Activated naive CD8-positive, alpha-beta T cell treated with anti-CD3 and anti-CD28 coated beads, Interleukin-2, amount 50 U/mL, for 24 hours (primary cell): Measurements from ENCODE around the gene GRM5.
A peak's percentile ranks its signal among the peaks of the same experiment; 100 is the strongest.
"Not testable (repeated sequence)": the region's sequence is repeated elsewhere in the genome, so short reads cannot be mapped to it uniquely, and the experiment has no call there.

Experiments
- ATAC-seq: fragments of 150-1000 bp; cut with Tn5 transposase; one replicate; pipeline ENCODE4 v1.10.0; 2021
- DNase-seq: peaks from one replicate; pipeline ENCODE4 v3.0.0; 2021
- H3K27ac Mint-ChIP-seq: one replicate; pipeline ENCODE4 v1.8.0; 2021; ENCODE audit warnings: mild to moderate bottlenecking, mixed read lengths
- H3K27me3 Mint-ChIP-seq: one replicate; pipeline ENCODE4 v1.8.0; 2021; ENCODE audit warnings: mixed read lengths
- H3K36me3 Mint-ChIP-seq: one replicate; pipeline ENCODE4 v1.8.0; 2021; ENCODE audit warnings: low read depth, mixed read lengths
- H3K4me1 Mint-ChIP-seq: one replicate; pipeline ENCODE4 v1.8.0; 2021; ENCODE audit warnings: mixed read lengths
- H3K4me3 Mint-ChIP-seq: one replicate; pipeline ENCODE4 v1.8.0; 2021; ENCODE audit warnings: mild to moderate bottlenecking, moderate library complexity, mixed read lengths
- H3K9me3 Mint-ChIP-seq: one replicate; pipeline ENCODE4 v1.8.0; 2021; ENCODE audit warnings: mixed read lengths

The GRM5 gene

GRCh38 chr11:88489030-88489429 lies 576.8 kb downstream of the GRM5 start:
- Mint-ChIP-seq H3K9me3 (no peaks in the 10 kb centered on the region), H3K27ac (no peak overlapping the region), H3K36me3 (no peaks in the 10 kb centered on the region), H3K4me1 (peaks cover 16% of the 10 kb centered on the region), H3K4me3 (no peak overlapping the region), H3K27me3 (peaks cover 2% of the 10 kb centered on the region)
- ATAC-seq (no peak), DNase-seq (no peak)

DNA sequence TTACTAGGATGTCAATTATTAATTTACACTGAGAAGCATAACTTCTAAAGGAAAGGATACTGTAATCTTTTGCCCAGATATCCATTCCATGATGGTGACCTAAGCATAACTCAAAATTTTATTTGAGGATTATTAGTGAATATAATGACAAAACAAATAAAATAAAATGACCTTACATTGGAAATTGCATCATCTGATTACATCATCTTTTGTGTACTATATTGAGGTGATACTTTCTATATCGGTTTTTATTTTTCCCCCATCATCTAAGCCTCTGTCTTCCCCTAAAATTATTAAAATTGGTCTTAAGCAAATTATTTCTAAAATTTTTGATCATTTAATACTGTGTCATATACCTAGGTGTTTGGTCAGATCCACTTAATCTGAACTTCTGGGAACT lies 578.1 kb downstream of the GRM5 start:
- Mint-ChIP-seq H3K27me3 (peaks cover 2% of the 10 kb centered on the region), H3K36me3 (no peaks in the 10 kb centered on the region), H3K27ac (no peak overlapping the region), H3K4me1 (peaks cover 16% of the 10 kb centered on the region), H3K4me3 (no peak overlapping the region), H3K9me3 (no peaks in the 10 kb centered on the region)
- ATAC-seq (no peak), DNase-seq (no peak)

DNA sequence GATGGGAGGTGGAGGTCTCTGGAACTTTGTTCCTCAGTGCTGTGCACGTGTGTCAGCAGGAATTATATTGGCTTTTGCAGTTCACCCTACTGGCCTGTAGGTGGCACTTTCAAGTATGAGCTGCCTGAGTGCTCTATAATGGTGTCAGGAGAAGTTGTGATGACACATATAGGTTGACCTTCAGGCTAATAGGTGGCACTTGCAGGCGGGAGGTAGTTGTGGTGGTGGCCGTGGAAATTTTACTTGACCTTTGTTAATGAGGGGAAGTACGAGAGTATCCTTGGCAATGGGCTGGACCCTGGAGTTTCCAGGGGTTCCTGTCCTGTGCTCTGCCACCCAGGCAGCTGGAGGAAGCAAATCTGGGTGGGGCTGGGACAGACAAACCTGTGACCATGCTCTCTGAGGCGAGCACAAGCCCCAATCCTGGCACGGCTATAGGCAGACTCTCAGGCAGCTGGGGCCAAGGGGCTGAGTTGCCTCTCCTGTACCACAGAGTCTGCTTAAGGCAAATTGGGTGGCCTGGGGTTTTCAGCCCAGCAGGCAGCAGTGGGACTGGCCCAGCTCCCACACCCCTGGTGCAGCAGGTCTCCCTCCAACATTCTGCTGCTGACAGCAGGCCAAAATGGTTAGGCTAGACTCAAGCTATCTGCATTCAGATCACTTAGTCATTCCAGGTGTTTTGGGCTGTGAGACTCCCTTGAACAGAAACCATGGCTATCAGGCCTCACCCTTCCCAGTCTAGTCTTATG lies 580.7 kb downstream of the GRM5 start:
- Mint-ChIP-seq H3K36me3 (no peaks in the 10 kb centered on the region), H3K9me3 (no peaks in the 10 kb centered on the region), H3K27ac (no peak overlapping the region), H3K4me1 (peaks cover 16% of the 10 kb centered on the region), H3K4me3 (no peak overlapping the region), H3K27me3 (peaks cover 2% of the 10 kb centered on the region)
- peak; percentile 40 for DNase-seq
- ATAC-seq, result peak; percentile 91

DNA sequence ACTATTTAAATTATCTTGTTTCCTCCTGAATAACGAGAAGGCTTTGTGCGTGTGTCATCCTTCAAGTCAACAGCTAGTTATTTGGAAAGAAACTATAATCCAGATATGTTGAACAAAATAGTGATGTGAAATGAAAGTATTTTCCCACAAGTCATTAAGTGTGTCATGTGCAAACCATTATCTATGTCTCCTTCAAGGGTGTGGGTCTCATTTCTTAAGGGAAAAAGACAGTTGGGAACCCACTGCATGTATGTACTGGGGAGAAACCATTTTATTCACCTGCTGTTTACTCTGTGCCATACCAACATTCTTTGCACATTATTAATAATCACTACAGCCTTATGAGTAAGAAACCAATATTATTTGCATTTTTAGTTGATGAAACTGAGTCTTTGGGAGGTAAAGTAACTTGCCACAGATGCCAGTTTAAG lies 582.9 kb downstream of the GRM5 start:
- no peaks in the 10 kb centered on the region for H3K27me3 Mint-ChIP-seq

GRCh38 chr11:88480223-88480622 lies 585.6 kb downstream of the GRM5 start:
- no peak for ATAC-seq
- Mint-ChIP-seq H3K4me3 (no peak overlapping the region), H3K9me3 (no peaks in the 10 kb centered on the region), H3K36me3 (no peaks in the 10 kb centered on the region), H3K27ac (no peak overlapping the region), H3K27me3 (no peaks in the 10 kb centered on the region), H3K4me1 (peaks cover 8% of the 10 kb centered on the region)
- DNase-seq, result no peak

More for the DNA sequence above, 582.9 kb downstream of the GRM5 start:
- H3K36me3 Mint-ChIP-seq, result no peaks in the 10 kb centered on the region
- H3K27ac Mint-ChIP-seq, result no peak overlapping the region
- H3K9me3 Mint-ChIP-seq, result no peaks in the 10 kb centered on the region
- H3K4me1 Mint-ChIP-seq, result peaks cover 16% of the 10 kb centered on the region
- no peak overlapping the region for H3K4me3 Mint-ChIP-seq
- ATAC-seq (no peak), DNase-seq (no peak)

DNA sequence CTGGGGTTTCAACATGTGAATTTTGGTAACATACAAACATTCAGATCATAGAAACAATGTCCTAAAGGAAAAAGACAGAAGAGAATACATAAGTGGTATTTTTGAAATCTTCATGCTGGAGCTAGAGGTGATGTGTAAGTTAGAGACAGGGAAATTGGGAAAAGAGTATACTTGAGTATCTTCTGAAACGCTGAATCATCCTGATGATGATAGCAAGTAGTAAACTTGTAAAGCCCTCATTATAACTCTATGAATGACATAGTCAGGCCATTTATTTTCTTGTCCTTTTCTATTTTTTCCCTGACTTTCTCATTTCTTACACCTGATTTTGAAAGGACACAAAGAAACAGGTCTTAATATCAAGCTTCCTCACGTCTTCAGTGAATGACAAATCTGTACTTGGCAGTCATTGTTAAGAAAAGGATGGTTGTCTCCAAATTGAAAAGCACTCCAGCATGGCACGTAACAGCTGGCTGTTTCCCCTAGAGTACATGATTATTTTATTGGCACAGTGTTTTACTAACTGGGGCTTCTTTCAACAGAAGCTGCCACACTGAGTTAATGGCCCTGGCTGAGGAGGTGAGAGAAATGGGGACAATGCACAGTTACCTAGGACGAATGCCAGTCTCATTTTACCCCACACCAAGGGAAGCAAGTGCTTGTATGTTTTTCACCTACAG lies 587.5 kb downstream of the GRM5 start:
- Mint-ChIP-seq H3K4me1 (no peaks in the 10 kb centered on the region), H3K9me3 (no peaks in the 10 kb centered on the region), H3K36me3 (no peaks in the 10 kb centered on the region), H3K27me3 (no peaks in the 10 kb centered on the region), H3K4me3 (no peak overlapping the region), H3K27ac (no peak overlapping the region)
- DNase-seq (no peak), ATAC-seq (no peak)

DNA sequence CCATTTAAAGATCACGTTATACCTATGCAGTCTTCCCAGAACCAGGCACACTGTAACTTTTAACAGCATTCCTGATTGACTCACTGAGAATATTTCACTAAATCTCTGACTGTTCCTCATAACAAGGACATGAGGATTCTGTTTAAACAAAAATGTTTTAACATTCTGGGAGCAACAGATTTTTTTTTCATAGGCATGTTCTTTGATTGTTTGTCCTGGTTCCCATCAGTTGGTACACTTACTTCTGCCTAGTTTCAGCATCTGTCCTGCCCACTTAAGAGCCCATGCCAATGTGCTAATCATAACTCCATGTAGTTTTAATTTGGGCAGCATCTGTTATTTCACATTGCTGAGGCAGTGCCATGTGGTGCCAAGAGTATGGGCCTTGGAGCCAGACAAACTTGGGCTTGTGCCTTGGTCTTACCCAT lies 589.8 kb downstream of the GRM5 start:
- no peaks in the 10 kb centered on the region for H3K4me1 Mint-ChIP-seq
- no peak overlapping the region for H3K4me3 Mint-ChIP-seq

GRCh38 chr11:88474655-88475054 lies 591.1 kb downstream of the GRM5 start:
- no peak for DNase-seq

More for the DNA sequence above, 589.8 kb downstream of the GRM5 start:
- H3K9me3 Mint-ChIP-seq, result no peaks in the 10 kb centered on the region
- H3K27ac Mint-ChIP-seq, result no peak overlapping the region
- H3K36me3 Mint-ChIP-seq, result no peaks in the 10 kb centered on the region
- peaks cover 1% of the 10 kb centered on the region for H3K27me3 Mint-ChIP-seq
- ATAC-seq, result no peak
- DNase-seq, result no peak

DNA sequence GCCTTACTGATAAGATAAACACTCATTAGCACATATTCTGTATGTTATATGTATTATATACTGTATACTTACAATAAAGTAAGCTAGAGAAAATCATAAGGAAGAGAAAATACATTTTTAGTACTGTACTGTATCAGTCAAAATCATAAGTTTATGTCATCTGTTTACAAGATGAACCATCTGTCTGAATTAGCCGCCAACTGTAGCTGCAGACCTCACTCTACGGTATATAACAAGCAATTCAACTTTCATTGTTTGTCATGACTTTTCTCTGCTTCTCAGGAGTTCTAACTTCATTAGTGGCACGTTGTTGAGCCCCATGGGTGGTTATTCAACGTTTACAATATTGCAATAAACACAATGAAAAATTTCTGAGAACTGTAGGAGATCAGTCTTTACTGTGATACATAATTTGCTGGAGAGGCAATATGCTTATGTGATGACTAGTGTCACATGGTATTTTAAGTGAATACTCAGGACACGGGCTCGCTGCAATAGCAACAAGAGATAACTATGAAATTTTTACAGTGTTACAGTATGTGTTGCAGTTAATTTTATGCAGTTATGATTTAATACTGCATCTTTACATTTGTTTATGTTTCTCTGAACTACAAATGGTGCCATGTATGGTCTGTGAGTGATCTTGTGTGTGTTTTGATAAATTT lies 596.1 kb downstream of the GRM5 start:
- no peak overlapping the region for H3K4me3 Mint-ChIP-seq
- no peaks in the 10 kb centered on the region for H3K36me3 Mint-ChIP-seq
- H3K4me1 Mint-ChIP-seq, result no peaks in the 10 kb centered on the region
- no peak for ATAC-seq
- H3K27me3 Mint-ChIP-seq, result peaks cover 4% of the 10 kb centered on the region
- no peak for DNase-seq
- H3K27ac Mint-ChIP-seq, result no peak overlapping the region
- H3K9me3 Mint-ChIP-seq, result peaks cover 4% of the 10 kb centered on the region

More at GRCh38 chr11:88474655-88475054, 591.1 kb downstream of the GRM5 start:
- no peak overlapping the region for H3K27ac Mint-ChIP-seq
- no peaks in the 10 kb centered on the region for H3K4me1 Mint-ChIP-seq
- H3K9me3 Mint-ChIP-seq, result no peaks in the 10 kb centered on the region
- ATAC-seq, result no peak
- no peak overlapping the region for H3K4me3 Mint-ChIP-seq
- no peaks in the 10 kb centered on the region for H3K36me3 Mint-ChIP-seq
- peaks cover 1% of the 10 kb centered on the region for H3K27me3 Mint-ChIP-seq

GRCh38 chr11:88464528-88464927 lies 601.3 kb downstream of the GRM5 start:
- H3K4me1 Mint-ChIP-seq, result no peaks in the 10 kb centered on the region
- DNase-seq (no peak), ATAC-seq (no peak)
- H3K27me3 Mint-ChIP-seq, result peaks cover 2% of the 10 kb centered on the region
- no peaks in the 10 kb centered on the region for H3K36me3 Mint-ChIP-seq
- no peak overlapping the region for H3K4me3 Mint-ChIP-seq
- no peak overlapping the region for H3K27ac Mint-ChIP-seq
- H3K9me3 Mint-ChIP-seq, result peaks cover 12% of the 10 kb centered on the region

DNA sequence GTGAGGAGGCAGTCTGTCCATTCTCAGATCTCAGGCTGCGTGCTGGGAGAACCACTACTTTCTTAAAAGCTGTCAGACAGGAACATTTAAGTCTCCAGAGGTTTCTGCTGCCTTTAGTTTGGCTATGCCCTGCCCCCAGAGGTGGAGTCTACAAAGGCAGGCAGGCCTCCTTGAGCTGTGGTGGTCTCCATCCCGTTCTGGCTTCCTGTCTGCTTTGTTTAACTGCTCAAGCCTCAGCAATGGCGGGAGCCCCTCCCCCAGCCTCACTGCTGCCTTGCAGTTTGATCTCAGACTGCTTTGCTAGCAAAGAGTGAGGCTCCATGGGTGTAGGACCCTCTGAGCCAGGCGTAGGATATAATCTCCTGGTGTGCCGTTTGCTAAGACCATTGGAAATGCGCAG lies 602.5 kb downstream of the GRM5 start:
- not testable (repeated sequence) for H3K27me3 Mint-ChIP-seq, DNase-seq, H3K4me1 Mint-ChIP-seq, H3K4me3 Mint-ChIP-seq, ATAC-seq, H3K27ac Mint-ChIP-seq, H3K36me3 Mint-ChIP-seq
- H3K9me3 Mint-ChIP-seq, result peaks cover 12% of the 10 kb centered on the region

DNA sequence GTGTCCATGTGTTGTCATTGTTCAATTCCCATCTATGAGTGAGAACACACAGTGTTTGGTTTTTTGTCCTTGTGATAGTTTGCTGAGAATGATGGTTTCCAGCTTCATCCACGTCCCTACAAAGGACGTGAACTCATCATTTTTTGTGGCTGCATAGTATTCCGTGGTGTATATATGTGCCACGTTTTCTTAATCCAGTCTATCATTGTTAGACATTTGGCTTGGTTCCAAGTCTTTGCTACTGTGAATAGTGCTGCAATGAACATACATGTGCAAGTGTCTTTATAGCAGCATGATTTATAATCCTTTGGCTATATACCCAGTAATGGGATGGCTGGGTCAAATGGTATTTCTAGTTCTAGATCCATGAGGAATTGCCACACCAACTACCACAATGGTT lies 607.7 kb downstream of the GRM5 start:
- not testable (repeated sequence) for H3K4me1 Mint-ChIP-seq, H3K27ac Mint-ChIP-seq, H3K36me3 Mint-ChIP-seq, H3K4me3 Mint-ChIP-seq, ATAC-seq, DNase-seq, H3K9me3 Mint-ChIP-seq, H3K27me3 Mint-ChIP-seq

- no peak for DNase-seq
- H3K27ac Mint-ChIP-seq, result no peak overlapping the region
- no peak overlapping the region for H3K4me3 Mint-ChIP-seq
- no peak for ATAC-seq
- no peaks in the 10 kb centered on the region for H3K4me1 Mint-ChIP-seq
- H3K36me3 Mint-ChIP-seq, result no peaks in the 10 kb centered on the region
- H3K27me3 Mint-ChIP-seq, result no peaks in the 10 kb centered on the region
- no peaks in the 10 kb centered on the region for H3K9me3 Mint-ChIP-seq
These were observed 609.8 kb downstream of the GRM5 start for GRCh38 chr11:88455974-88456373.

- Mint-ChIP-seq H3K27me3 (no peaks in the 10 kb centered on the region), H3K27ac (no peak overlapping the region)
These were observed 610.9 kb downstream of the GRM5 start for GRCh38 chr11:88454881-88455280.

More at GRCh38 chr11:88454881-88455280, 610.9 kb downstream of the GRM5 start:
- no peak overlapping the region for H3K4me3 Mint-ChIP-seq
- DNase-seq (no peak), ATAC-seq (no peak)
- H3K36me3 Mint-ChIP-seq, result no peaks in the 10 kb centered on the region
- no peaks in the 10 kb centered on the region for H3K4me1 Mint-ChIP-seq
- no peaks in the 10 kb centered on the region for H3K9me3 Mint-ChIP-seq
